ENCODE results near the gene DIAPH3. TPM values are rescaled to one million over a fixed set of nuclear protein-coding genes. Genes with fewer than 3 reads are reported as not detected.
A peak's percentile ranks its signal among the peaks of the same experiment; 100 is the strongest.

DIAPH3 gene
- total RNA-seq = 1 to 10 TPM in 1 of 2 donors, under 1 TPM in 1; 0.95 to 6.7 TPM
- polyA plus RNA-seq = 1 to 10 TPM in 1 of 2 donors, under 1 TPM in 1; 0.35 to 1.3 TPM
- long read RNA-seq, donor 1 = 0 reads
- long read RNA-seq, donor 2 = 0 reads
- long read RNA-seq, donor 3 = 0 reads
- long read RNA-seq, donor 4 = 0 reads
- long read RNA-seq, donor 5 = 0 reads

- DNase-seq = peak; percentile 97 to 98 (median 98)
- Histone ChIP-seq H3K27ac (ENCODE audit: low read depth in 1 of 2, low read length in 1 of 2) (peak within 1 kb of the TSS; percentile 91 to 98), H3K4me1 (ENCODE audit: control insufficient read depth in 5 of 5, insufficient read depth in 5 of 5, low read length in 5 of 5) (peaks cover 2 to 31% (median 14%) of the 10 kb centered on the region in 5 donors), H3K4me3 (peak within 1 kb of the TSS; percentile 89), H3K36me3 (ENCODE audit: control insufficient read depth in 4 of 4, insufficient read depth in 4 of 4, low read length in 4 of 4) (no peaks in the 10 kb centered on the region), H3K27me3 (ENCODE audit: control insufficient read depth in 3 of 3, insufficient read depth in 3 of 3, low read length in 2 of 3) (no peaks in the 10 kb centered on the region), H3K9ac (ENCODE audit: insufficient read depth in 1 of 2, low read length in 2 of 2) (peak within 1 kb of the TSS; percentile 83 to 98), H3K9me3 (ENCODE audit: control insufficient read depth in 4 of 4, insufficient read depth in 3 of 4, low read length in 3 of 4) (peaks cover 0 to 2% (median 0%) of the 10 kb centered on the region in 4 donors)
- WGBS, 2 donors = 0 to 1% methylated on average over 52 to 54 of the region's 54 CpGs
- ATAC-seq (ENCODE audit: insufficient read depth, low FRiP score) = peak; percentile 100
- TF ChIP-seq CTCF (IDR thresholded peaks at IDR 0.05; ENCODE audit: control extremely low read depth, extremely low read depth) = no peak
Observed at GRCh38 chr13:60163478-60164233, at the start of gene DIAPH3. Gene DIAPH3 (minus strand): TSS chr13:60163928. CDS start chr13:60163766, 162 bp downstream.

- DNase-seq (no peak), ATAC-seq (ENCODE audit: insufficient read depth, low FRiP score) (no peak)
- no peaks in the 10 kb centered on the region for H3K9me3 ChIP-seq (ENCODE audit: control insufficient read depth in 4 of 4, insufficient read depth in 3 of 4, low read length in 3 of 4)
- H3K36me3 ChIP-seq (ENCODE audit: control insufficient read depth in 4 of 4, insufficient read depth in 4 of 4, low read length in 4 of 4) = no peaks in the 10 kb centered on the region
- no peak for TF ChIP-seq CTCF (IDR thresholded peaks at IDR 0.05; ENCODE audit: control extremely low read depth, extremely low read depth)
- H3K4me1 ChIP-seq (ENCODE audit: control insufficient read depth in 5 of 5, insufficient read depth in 5 of 5, low read length in 5 of 5) = no peaks in the 10 kb centered on the region
- 54 to 85% methylated on average over 1 of the region's 1 CpG for WGBS, 2 donors
- H3K4me3 ChIP-seq = no peak overlapping the region
- H3K9ac ChIP-seq (ENCODE audit: insufficient read depth in 1 of 2, low read length in 2 of 2) = no peak overlapping the region
- H3K27me3 ChIP-seq (ENCODE audit: control insufficient read depth in 3 of 3, insufficient read depth in 3 of 3, low read length in 2 of 3) = no peaks in the 10 kb centered on the region
- H3K27ac ChIP-seq (ENCODE audit: low read depth in 1 of 2, low read length in 1 of 2) = no peak overlapping the region
Observed at GRCh38 chr13:60213236-60213744, 49.6 kb upstream of the DIAPH3 start.

- no peaks in the 10 kb centered on the region for H3K9me3 ChIP-seq (ENCODE audit: control insufficient read depth in 4 of 4, insufficient read depth in 3 of 4, low read length in 3 of 4)
- TF ChIP-seq CTCF (IDR thresholded peaks at IDR 0.05; ENCODE audit: control extremely low read depth, extremely low read depth) = no peak
- H3K9ac ChIP-seq (ENCODE audit: insufficient read depth in 1 of 2, low read length in 2 of 2) = no peak overlapping the region
- DNase-seq = no peak
- H3K27ac ChIP-seq (ENCODE audit: low read depth in 1 of 2, low read length in 1 of 2) = no peak overlapping the region
- H3K4me1 ChIP-seq (ENCODE audit: control insufficient read depth in 5 of 5, insufficient read depth in 5 of 5, low read length in 5 of 5) = no peaks in the 10 kb centered on the region
- H3K4me3 ChIP-seq = no peak overlapping the region
- 82 to 88% methylated on average over 2 of the region's 2 CpGs for WGBS, 2 donors
- H3K36me3 ChIP-seq (ENCODE audit: control insufficient read depth in 4 of 4, insufficient read depth in 4 of 4, low read length in 4 of 4) = no peaks in the 10 kb centered on the region
- no peaks in the 10 kb centered on the region for H3K27me3 ChIP-seq (ENCODE audit: control insufficient read depth in 3 of 3, insufficient read depth in 3 of 3, low read length in 2 of 3)
- ATAC-seq (ENCODE audit: insufficient read depth, low FRiP score) = no peak
Observed at GRCh38 chr13:60211548-60211947, 47.8 kb upstream of the DIAPH3 start.
